HepG2 (cell line): ENCODE results near the gene PIEZO2. TPM values are rescaled to one million over a fixed set of nuclear protein-coding genes. Genes with fewer than 3 reads are reported as not detected.

Source experiments
- ATAC-seq: fragments of 200-7000 bp; cut with Tn5 transposase; 3 replicates; pipeline ENCODE4 v1.9.1; 2020; ENCODE audit warnings: mild to moderate bottlenecking, moderate library complexity
- BruUV-seq: library from RNA; stranded (reverse); fragments of 400-500 nt; replicated peaks from 2 replicates; lab custom pipeline; 2021; lab: Mats Ljungman, UMichigan
- CTCF ChIA-PET: fragments of 300-600 bp; formaldehyde crosslinking; extraction: SDS; loops from one replicate; lab custom pipeline; 2021; ENCODE audit warnings: low total read pairs, inconsistent platforms, low intra/inter-chr PET ratio; lab: Yijun Ruan, JAX
- POLR2A ChIA-PET: fragments of 350-600 bp; sonication (Branson Sonifier 250); formaldehyde crosslinking; loops from one replicate; lab custom pipeline; 2020; ENCODE audit warnings: antibody characterized with exemption, inconsistent platforms; lab: Yijun Ruan, JAX
- DNase-seq: peaks from one replicate; pipeline ENCODE4 v3.0.0-alpha.2; 2015; ENCODE audit warnings: low spot score
- FAIRE-seq: peaks from 3 replicates; lab custom pipeline; 2011; peaks lifted over from hg19 to GRCh38; lab: Jason Lieb, UNC
- H2AFZ ChIP-seq: one replicate; pipeline ENCODE4 v1.6.1; 2011; ENCODE audit warnings: low read length, inconsistent platforms
- H3K27ac ChIP-seq: fragments of 300-600 bp; 3 replicates; pipeline ENCODE4 v1.8.0; 2011; ENCODE audit warnings: mixed run types, mild to moderate bottlenecking, mixed read lengths, low read length, inconsistent platforms; ENCODE audit not compliant: insufficient read depth; ENCODE audit errors: extremely low read length
- H3K27me3 ChIP-seq, 2 experiments: fragments of 200-600 bp in 1 of 2; 2 replicates in 1 of 2; 3 replicates in 1 of 2; pipeline versions ENCODE4 v1.6.0 to v1.8.0; 2011; ENCODE audit warnings: low read length in 2 of 2, mild to moderate bottlenecking in 2 of 2, moderate library complexity in 2 of 2, inconsistent platforms in 1 of 2; ENCODE audit not compliant: insufficient read depth in 2 of 2, control insufficient read depth in 1 of 2
- H3K36me3 ChIP-seq, 2 experiments: fragments of 200-600 bp in 1 of 2; replicated peaks in 1 of 2; 2 replicates in 1 of 2; 3 replicates in 1 of 2; pipeline versions ENCODE4 v1.5.1 to v1.8.0; 2011; ENCODE audit warnings: low read length in 2 of 2, inconsistent platforms in 1 of 2; ENCODE audit not compliant: insufficient read depth in 2 of 2, control insufficient read depth in 1 of 2
- H3K4me1 ChIP-seq: 2 replicates; pipeline ENCODE4 v1.5.1; 2012; ENCODE audit warnings: low read length, inconsistent platforms; ENCODE audit not compliant: insufficient read depth
- H3K4me2 ChIP-seq: 2 replicates; pipeline ENCODE4 v1.6.0; 2011; ENCODE audit warnings: low read depth, low read length, inconsistent platforms
- H3K4me3 ChIP-seq, 3 experiments: fragments of 200-600 bp in 1 of 3; sonication (generic), shearing (Covaris generic) in 1 of 3; replicated peaks in 1 of 3; 2 replicates each; pipeline ENCODE4 v1.5.1; 2011 to 2016; ENCODE audit warnings: low read length in 3 of 3, inconsistent platforms in 2 of 3, low read depth in 2 of 3, mild to moderate bottlenecking in 2 of 3, control low read depth in 1 of 3, mixed read lengths in 1 of 3; ENCODE audit not compliant: insufficient read depth in 1 of 3
- H3K79me2 ChIP-seq: one replicate; pipeline ENCODE4 v1.6.1; 2011; ENCODE audit warnings: low read length, inconsistent platforms; ENCODE audit not compliant: insufficient read depth
- H3K9ac ChIP-seq: 2 replicates; pipeline ENCODE4 v1.6.0; 2011; ENCODE audit warnings: mild to moderate bottlenecking, low read depth, low read length, inconsistent platforms; ENCODE audit not compliant: insufficient read depth
- H3K9me3 ChIP-seq: 2 replicates; pipeline ENCODE4 v1.5.1; 2012; ENCODE audit warnings: mild to moderate bottlenecking, low read length
- H4K20me1 ChIP-seq: 2 replicates; pipeline ENCODE4 v1.6.0; 2011; ENCODE audit warnings: inconsistent platforms, mild to moderate bottlenecking, low read length, moderate library complexity; ENCODE audit not compliant: insufficient read depth
- NFYB ChIP-seq: sonication (generic); formaldehyde crosslinking; IDR thresholded peaks from 2 replicates; pipeline ENCODE4 v1.4.0; 2020; ENCODE audit warnings: missing genetic modification reagents
- TAF15 ChIP-seq: fragments of 200-400 bp; formaldehyde crosslinking; IDR thresholded peaks from one replicate; pipeline ENCODE4 v1.6.1; 2018; ENCODE audit warnings: mild to moderate bottlenecking, low read depth, low read length; ENCODE audit not compliant: poor library complexity, severe bottlenecking
- ZNF660 ChIP-seq: sonication (generic); formaldehyde crosslinking; IDR thresholded peaks from 2 replicates; pipeline ENCODE4 v1.5.1; 2020; ENCODE audit warnings: mild to moderate bottlenecking, low read depth, missing genetic modification reagents, borderline replicate concordance
- WGBS: methylation state at CpG from one replicate; pipeline ENCODE4 v1.1.6; 2017; ENCODE audit warnings: low lambda C conversion rate; 5-methylcytosine and 5-hydroxymethylcytosine counted together
- in situ Hi-C: cut with HindIII; loops from 2 replicates; pipeline ENCODE4 v1.10.0; 2017; ENCODE audit warnings: low pct_unique_long_range_greater_than_20kb; ENCODE audit not compliant: extremely low pct_ligation_motif_present
- intact Hi-C: fragments of 100-400 bp; cut with micrococcal nuclease; formaldehyde crosslinking; loops from one replicate; pipeline ENCODE4 v1.10.0; 2022; ENCODE audit not compliant: unreplicated experiment
- polyA plus RNA-seq, 8 experiments: library from polyadenylated mRNA; depleted of rRNA in 3 of 8; stranded (reverse) in 7 of 8; unstranded in 1 of 8; fragments of >200 nt; fragmentation: Illumina TruSeq in 4 of 8; extraction: Trizol in 4 of 8; gene quantifications; 2 replicates each; pipeline versions ENCODE4 v1.2.1 to v1.2.3, GENCODE V29; 2011 to 2016; ENCODE audit warnings: low read depth in 4 of 8, missing spikeins in 1 of 8, mixed read lengths in 1 of 8; ENCODE audit not compliant: insufficient read depth in 1 of 8
- total RNA-seq, 5 experiments: library from RNA; depleted of rRNA; stranded (reverse); fragments of >200 nt; fragmentation: Illumina TruSeq; extraction: Trizol; gene quantifications; 2 replicates each; pipeline ENCODE4 v1.2.3, GENCODE V29; 2016; ENCODE audit warnings: low read depth in 1 of 5
- TF ChIP-seq, protein P1 (sequence below): sonication (generic); formaldehyde crosslinking; IDR thresholded peaks from 2 replicates; pipeline ENCODE4 v1.4.0; 2020; ENCODE audit warnings: mild to moderate bottlenecking, missing genetic modification reagents
- TF ChIP-seq, protein P2 (sequence below): sonication (generic); formaldehyde crosslinking; IDR thresholded peaks from 2 replicates; pipeline ENCODE4 v1.5.0; 2020; ENCODE audit warnings: missing genetic modification reagents
- TF ChIP-seq, protein P3 (sequence below): IDR thresholded peaks from 2 replicates; pipeline ENCODE4 v1.6.1; 2016; ENCODE audit warnings: missing compliant biosample characterization, missing genetic modification reagents, borderline replicate concordance
- TF ChIP-seq, protein P4 (sequence below): sonication (generic); formaldehyde crosslinking; IDR thresholded peaks from one replicate; pipeline ENCODE4 v1.5.1; 2020; ENCODE audit warnings: mild to moderate bottlenecking, missing genetic modification reagents; ENCODE audit errors: not compliant biosample characterization
- TF ChIP-seq, protein P5 (sequence below): sonication (generic); formaldehyde crosslinking; IDR thresholded peaks from 2 replicates; pipeline ENCODE4 v1.4.0; 2020; ENCODE audit warnings: low read depth, missing genetic modification reagents

PIEZO2 gene
- total and polyA plus RNA-seq, 2 of the 13 experiments (the other 11 are each of a cell fraction or from before 2014, with no cell fraction given): 15.2 to 27.2 TPM

DNA sequence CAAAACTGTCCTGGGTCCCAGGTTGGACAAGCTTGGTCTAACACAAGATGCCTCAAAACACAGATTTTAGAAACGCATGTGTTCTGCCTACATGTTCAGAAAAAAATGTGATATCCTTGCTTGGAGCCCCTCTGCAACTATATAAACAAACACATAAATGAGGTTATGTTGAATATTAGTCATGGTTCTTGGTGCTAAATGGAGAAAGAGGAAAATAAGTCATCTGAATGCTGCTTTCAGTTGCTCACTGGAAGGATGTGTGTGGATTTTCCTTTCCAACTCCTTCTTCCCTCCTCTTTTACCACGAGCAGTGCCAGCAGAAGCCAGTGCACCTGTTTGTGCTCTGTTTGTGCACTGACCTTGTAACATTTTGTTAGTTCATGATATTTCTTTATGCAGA is 85.3 kb downstream of the PIEZO2 start:
- Histone ChIP-seq H3K9ac (no peak overlapping the region), H3K4me1 (no peaks in the 10 kb centered on the region), H3K4me2 (no peak overlapping the region), H3K79me2 (no peaks in the 10 kb centered on the region), H3K27me3 (no peaks in the 10 kb centered on the region), H2AFZ (no peak overlapping the region), H3K36me3 (no peaks in the 10 kb centered on the region), H3K4me3 (no peak overlapping the region), H3K27ac (no peak overlapping the region), H4K20me1 (no peaks in the 10 kb centered on the region), H3K9me3 (no peaks in the 10 kb centered on the region)
- FAIRE-seq (no peak), ATAC-seq (no peak), DNase-seq (no peak)
- ChIA-PET POLR2A (no interaction called here), CTCF (no interaction called here)
- 80% methylated on average over 2 of the region's 2 CpGs for WGBS
- BruUV-seq: no TSS peak
- intact Hi-C loops (no loop called here), in situ Hi-C loops (no loop called here)
- TF ChIP-seq ZNF660 (CRISPR knock-in tag) (no peak), NFYB (no peak), TAF15 (no peak)
- TF ChIP-seq, protein P1, sequence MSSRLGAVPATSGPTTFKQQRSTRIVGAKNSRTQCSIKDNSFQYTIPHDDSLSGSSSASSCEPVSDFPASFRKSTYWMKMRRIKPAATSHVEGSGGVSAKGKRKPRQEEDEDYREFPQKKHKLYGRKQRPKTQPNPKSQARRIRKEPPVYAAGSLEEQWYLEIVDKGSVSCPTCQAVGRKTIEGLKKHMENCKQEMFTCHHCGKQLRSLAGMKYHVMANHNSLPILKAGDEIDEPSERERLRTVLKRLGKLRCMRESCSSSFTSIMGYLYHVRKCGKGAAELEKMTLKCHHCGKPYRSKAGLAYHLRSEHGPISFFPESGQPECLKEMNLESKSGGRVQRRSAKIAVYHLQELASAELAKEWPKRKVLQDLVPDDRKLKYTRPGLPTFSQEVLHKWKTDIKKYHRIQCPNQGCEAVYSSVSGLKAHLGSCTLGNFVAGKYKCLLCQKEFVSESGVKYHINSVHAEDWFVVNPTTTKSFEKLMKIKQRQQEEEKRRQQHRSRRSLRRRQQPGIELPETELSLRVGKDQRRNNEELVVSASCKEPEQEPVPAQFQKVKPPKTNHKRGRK (CRISPR knock-in tag): no peak
- TF ChIP-seq, protein P2, sequence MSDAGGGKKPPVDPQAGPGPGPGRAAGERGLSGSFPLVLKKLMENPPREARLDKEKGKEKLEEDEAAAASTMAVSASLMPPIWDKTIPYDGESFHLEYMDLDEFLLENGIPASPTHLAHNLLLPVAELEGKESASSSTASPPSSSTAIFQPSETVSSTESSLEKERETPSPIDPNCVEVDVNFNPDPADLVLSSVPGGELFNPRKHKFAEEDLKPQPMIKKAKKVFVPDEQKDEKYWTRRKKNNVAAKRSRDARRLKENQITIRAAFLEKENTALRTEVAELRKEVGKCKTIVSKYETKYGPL (CRISPR knock-in tag): no peak
- TF ChIP-seq, protein P3, sequence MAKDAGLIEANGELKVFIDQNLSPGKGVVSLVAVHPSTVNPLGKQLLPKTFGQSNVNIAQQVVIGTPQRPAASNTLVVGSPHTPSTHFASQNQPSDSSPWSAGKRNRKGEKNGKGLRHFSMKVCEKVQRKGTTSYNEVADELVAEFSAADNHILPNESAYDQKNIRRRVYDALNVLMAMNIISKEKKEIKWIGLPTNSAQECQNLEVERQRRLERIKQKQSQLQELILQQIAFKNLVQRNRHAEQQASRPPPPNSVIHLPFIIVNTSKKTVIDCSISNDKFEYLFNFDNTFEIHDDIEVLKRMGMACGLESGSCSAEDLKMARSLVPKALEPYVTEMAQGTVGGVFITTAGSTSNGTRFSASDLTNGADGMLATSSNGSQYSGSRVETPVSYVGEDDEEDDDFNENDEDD (CRISPR knock-in tag): no peak
- TF ChIP-seq, protein P4, sequence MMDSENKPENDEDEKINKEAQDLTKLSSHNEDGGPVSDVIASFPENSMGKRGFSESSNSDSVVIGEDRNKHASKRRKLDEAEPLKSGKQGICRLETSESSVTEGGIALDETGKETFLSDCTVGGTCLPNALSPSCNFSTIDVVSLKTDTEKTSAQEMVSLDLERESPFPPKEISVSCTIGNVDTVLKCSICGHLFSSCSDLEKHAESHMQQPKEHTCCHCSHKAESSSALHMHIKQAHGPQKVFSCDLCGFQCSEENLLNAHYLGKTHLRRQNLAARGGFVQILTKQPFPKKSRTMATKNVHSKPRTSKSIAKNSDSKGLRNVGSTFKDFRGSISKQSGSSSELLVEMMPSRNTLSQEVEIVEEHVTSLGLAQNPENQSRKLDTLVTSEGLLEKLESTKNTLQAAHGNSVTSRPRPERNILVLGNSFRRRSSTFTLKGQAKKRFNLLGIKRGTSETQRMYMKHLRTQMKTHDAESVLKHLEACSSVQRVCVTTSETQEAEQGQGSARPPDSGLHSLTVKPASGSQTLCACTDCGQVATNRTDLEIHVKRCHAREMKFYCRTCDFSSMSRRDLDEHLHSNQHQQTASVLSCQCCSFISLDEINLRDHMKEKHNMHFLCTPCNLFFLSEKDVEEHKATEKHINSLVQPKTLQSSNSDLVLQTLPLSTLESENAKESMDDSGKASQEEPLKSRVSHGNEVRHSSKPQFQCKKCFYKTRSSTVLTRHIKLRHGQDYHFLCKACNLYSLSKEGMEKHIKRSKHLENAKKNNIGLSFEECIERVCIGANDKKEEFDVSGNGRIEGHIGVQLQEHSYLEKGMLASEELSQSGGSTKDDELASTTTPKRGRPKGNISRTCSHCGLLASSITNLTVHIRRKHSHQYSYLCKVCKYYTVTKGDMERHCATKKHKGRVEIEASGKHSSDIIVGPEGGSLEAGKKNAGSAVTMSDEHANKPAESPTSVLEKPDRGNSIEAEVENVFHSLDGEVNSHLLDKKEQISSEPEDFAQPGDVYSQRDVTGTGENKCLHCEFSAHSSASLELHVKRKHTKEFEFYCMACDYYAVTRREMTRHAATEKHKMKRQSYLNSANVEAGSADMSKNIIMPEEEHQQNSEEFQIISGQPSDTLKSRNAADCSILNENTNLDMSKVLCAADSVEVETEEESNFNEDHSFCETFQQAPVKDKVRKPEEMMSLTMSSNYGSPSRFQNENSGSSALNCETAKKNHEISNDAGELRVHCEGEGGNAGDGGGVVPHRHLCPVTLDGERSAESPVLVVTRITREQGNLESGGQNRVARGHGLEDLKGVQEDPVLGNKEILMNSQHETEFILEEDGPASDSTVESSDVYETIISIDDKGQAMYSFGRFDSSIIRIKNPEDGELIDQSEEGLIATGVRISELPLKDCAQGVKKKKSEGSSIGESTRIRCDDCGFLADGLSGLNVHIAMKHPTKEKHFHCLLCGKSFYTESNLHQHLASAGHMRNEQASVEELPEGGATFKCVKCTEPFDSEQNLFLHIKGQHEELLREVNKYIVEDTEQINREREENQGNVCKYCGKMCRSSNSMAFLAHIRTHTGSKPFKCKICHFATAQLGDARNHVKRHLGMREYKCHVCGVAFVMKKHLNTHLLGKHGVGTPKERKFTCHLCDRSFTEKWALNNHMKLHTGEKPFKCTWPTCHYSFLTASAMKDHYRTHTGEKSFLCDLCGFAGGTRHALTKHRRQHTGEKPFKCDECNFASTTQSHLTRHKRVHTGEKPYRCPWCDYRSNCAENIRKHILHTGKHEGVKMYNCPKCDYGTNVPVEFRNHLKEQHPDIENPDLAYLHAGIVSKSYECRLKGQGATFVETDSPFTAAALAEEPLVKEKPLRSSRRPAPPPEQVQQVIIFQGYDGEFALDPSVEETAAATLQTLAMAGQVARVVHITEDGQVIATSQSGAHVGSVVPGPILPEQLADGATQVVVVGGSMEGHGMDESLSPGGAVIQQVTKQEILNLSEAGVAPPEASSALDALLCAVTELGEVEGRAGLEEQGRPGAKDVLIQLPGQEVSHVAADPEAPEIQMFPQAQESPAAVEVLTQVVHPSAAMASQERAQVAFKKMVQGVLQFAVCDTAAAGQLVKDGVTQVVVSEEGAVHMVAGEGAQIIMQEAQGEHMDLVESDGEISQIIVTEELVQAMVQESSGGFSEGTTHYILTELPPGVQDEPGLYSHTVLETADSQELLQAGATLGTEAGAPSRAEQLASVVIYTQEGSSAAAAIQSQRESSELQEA (CRISPR knock-in tag): no peak
- TF ChIP-seq, protein P5, sequence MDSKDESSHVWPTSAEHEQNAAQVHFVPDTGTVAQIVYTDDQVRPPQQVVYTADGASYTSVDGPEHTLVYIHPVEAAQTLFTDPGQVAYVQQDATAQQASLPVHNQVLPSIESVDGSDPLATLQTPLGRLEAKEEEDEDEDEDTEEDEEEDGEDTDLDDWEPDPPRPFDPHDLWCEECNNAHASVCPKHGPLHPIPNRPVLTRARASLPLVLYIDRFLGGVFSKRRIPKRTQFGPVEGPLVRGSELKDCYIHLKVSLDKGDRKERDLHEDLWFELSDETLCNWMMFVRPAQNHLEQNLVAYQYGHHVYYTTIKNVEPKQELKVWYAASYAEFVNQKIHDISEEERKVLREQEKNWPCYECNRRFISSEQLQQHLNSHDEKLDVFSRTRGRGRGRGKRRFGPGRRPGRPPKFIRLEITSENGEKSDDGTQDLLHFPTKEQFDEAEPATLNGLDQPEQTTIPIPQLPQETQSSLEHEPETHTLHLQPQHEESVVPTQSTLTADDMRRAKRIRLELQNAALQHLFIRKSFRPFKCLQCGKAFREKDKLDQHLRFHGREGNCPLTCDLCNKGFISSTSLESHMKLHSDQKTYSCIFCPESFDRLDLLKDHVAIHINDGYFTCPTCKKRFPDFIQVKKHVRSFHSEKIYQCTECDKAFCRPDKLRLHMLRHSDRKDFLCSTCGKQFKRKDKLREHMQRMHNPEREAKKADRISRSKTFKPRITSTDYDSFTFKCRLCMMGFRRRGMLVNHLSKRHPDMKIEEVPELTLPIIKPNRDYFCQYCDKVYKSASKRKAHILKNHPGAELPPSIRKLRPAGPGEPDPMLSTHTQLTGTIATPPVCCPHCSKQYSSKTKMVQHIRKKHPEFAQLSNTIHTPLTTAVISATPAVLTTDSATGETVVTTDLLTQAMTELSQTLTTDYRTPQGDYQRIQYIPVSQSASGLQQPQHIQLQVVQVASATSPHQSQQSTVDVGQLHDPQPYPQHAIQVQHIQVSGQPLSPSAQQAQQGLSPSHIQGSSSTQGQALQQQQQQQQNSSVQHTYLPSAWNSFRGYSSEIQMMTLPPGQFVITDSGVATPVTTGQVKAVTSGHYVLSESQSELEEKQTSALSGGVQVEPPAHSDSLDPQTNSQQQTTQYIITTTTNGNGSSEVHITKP (CRISPR knock-in tag): no peak
